Fibroblast of lung (primary cell): ENCODE data around the gene SLC37A1. TPM values are rescaled to one million over a fixed set of nuclear protein-coding genes. Genes with fewer than 3 reads are reported as not detected.

Source experiments
- DNase-seq, 2 donors: peaks; one replicate each; pipeline versions ENCODE4 v3.0.0 to v3.0.0-alpha.2; 2010; ENCODE audit warnings: low read depth in 2 of 2
- H2AFZ ChIP-seq: 2 replicates; pipeline ENCODE4 v1.5.1; 2012; ENCODE audit warnings: low read length, control low read depth, inconsistent platforms
- H3K27ac ChIP-seq: 2 replicates; pipeline ENCODE4 v1.5.1; 2011; ENCODE audit warnings: low read length, control low read depth; ENCODE audit not compliant: insufficient read depth
- H3K27me3 ChIP-seq: 2 replicates; pipeline ENCODE4 v1.5.1; 2011; ENCODE audit warnings: mild to moderate bottlenecking, low read length; ENCODE audit not compliant: control insufficient read depth, insufficient read depth
- H3K36me3 ChIP-seq: 2 replicates; pipeline ENCODE4 v1.5.1; 2011; ENCODE audit warnings: low read length; ENCODE audit not compliant: control insufficient read depth, insufficient read depth
- H3K4me1 ChIP-seq: 2 replicates; pipeline ENCODE4 v1.5.1; 2011; ENCODE audit warnings: low read length; ENCODE audit not compliant: control insufficient read depth, insufficient read depth; ENCODE audit errors: extremely low read depth
- H3K4me2 ChIP-seq: 2 replicates; pipeline ENCODE4 v1.5.1; 2011; ENCODE audit warnings: low read length, control low read depth; ENCODE audit not compliant: insufficient read depth; ENCODE audit errors: extremely low read depth
- H3K4me3 ChIP-seq, 4 experiments: fragments of 200-600 bp in 1 of 4; sonication (generic) in 1 of 4; replicated peaks in 1 of 4; 2 replicates each; pipeline ENCODE4 v1.5.1; 2011 to 2016; ENCODE audit warnings: low read length in 4 of 4, low read depth in 3 of 4, mild to moderate bottlenecking in 3 of 4, control low read depth in 2 of 4, inconsistent platforms in 1 of 4, mixed read lengths in 1 of 4; ENCODE audit not compliant: insufficient read depth in 1 of 4; ENCODE audit errors: control extremely low read depth in 1 of 4
- H3K79me2 ChIP-seq: 2 replicates; pipeline ENCODE4 v1.5.1; 2012; ENCODE audit warnings: mild to moderate bottlenecking, low read length, inconsistent platforms; ENCODE audit not compliant: control insufficient read depth, insufficient read depth
- H3K9ac ChIP-seq: 2 replicates; pipeline ENCODE4 v1.5.1; 2011; ENCODE audit warnings: mild to moderate bottlenecking, low read length, control low read depth; ENCODE audit not compliant: insufficient read depth
- H3K9me3 ChIP-seq: 2 replicates; pipeline ENCODE4 v1.5.1; 2012; ENCODE audit warnings: low read depth, low read length; ENCODE audit not compliant: control insufficient read depth, insufficient read depth
- H4K20me1 ChIP-seq: 2 replicates; pipeline ENCODE4 v1.5.1; 2011; ENCODE audit warnings: low read length; ENCODE audit not compliant: control insufficient read depth, insufficient read depth; ENCODE audit errors: extremely low read depth
- CTCF ChIP-seq, 2 donors: IDR thresholded peaks in 1 of 2; conservative IDR thresholded peaks in 1 of 2; 1 replicate in 1 of 2; 2 replicates in 1 of 2; pipeline ENCODE4 v1.5.1; 2011 to 2012; ENCODE audit warnings: low read length in 2 of 2, control low read depth in 1 of 2, inconsistent platforms in 1 of 2, low read depth in 1 of 2, mild to moderate bottlenecking in 1 of 2
- EZH2 ChIP-seq: IDR thresholded peaks from 2 replicates; pipeline ENCODE4 v1.5.1; 2012; ENCODE audit warnings: low read length, control low read depth, mild to moderate bottlenecking; ENCODE audit errors: missing control alignments
- polyA plus RNA-seq, 2 donors: library from polyadenylated mRNA; depleted of rRNA in 1 of 2; stranded (reverse) in 1 of 2; unstranded in 1 of 2; fragments of >200 nt; gene quantifications; 2 replicates each; pipeline ENCODE4 v1.2.1, GENCODE V29; 2011 to 2012; ENCODE audit warnings: missing spikeins in 1 of 2
- total RNA-seq: library from RNA; depleted of rRNA; stranded (reverse); fragments of >200 nt; gene quantifications from 2 replicates; pipeline ENCODE4 v1.2.1, GENCODE V29; 2014

The SLC37A1 gene
- total and polyA plus RNA-seq, 2 donors (not counting 1 experiment from before 2014, with no cell fraction given) = 0.42 to 6.4 TPM

GRCh38 chr21:42599962-42600361 is 86.3 kb downstream of the SLC37A1 start:
- no peak overlapping the region for H3K4me2 ChIP-seq
- H3K4me1 ChIP-seq = no peaks in the 10 kb centered on the region
- no peak overlapping the region for H3K27ac ChIP-seq
- H3K27me3 ChIP-seq = no peaks in the 10 kb centered on the region
- H4K20me1 ChIP-seq = no peaks in the 10 kb centered on the region
- no peaks in the 10 kb centered on the region for H3K9me3 ChIP-seq
- TF ChIP-seq CTCF (conservative IDR thresholded peaks at IDR 0.05 in 1 of 2, IDR thresholded peaks at IDR 0.05 in 1 of 2; ENCODE audit: low read depth in 1 of 2, low read length in 2 of 2) = no peak
- H3K4me3 ChIP-seq = no peak overlapping the region
- H2AFZ ChIP-seq = no peak overlapping the region
- DNase-seq = no peak
- no peaks in the 10 kb centered on the region for H3K36me3 ChIP-seq
- no peak overlapping the region for H3K9ac ChIP-seq
- H3K79me2 ChIP-seq = no peaks in the 10 kb centered on the region

GRCh38 chr21:42601656-42602055 is 88.0 kb downstream of the SLC37A1 start:
- no peaks in the 10 kb centered on the region for H3K79me2 ChIP-seq
- H3K27ac ChIP-seq = no peak overlapping the region
- no peak overlapping the region for H3K9ac ChIP-seq
- H4K20me1 ChIP-seq = no peaks in the 10 kb centered on the region
- no peak overlapping the region for H3K4me3 ChIP-seq
- no peak overlapping the region for H2AFZ ChIP-seq
- H3K27me3 ChIP-seq = no peaks in the 10 kb centered on the region
- DNase-seq = no peak
- no peaks in the 10 kb centered on the region for H3K9me3 ChIP-seq
- H3K4me1 ChIP-seq = no peaks in the 10 kb centered on the region
- no peak overlapping the region for H3K4me2 ChIP-seq
- no peak for TF ChIP-seq EZH2
- TF ChIP-seq CTCF (conservative IDR thresholded peaks at IDR 0.05 in 1 of 2, IDR thresholded peaks at IDR 0.05 in 1 of 2; ENCODE audit: low read depth in 1 of 2, low read length in 2 of 2) = no peak
- no peaks in the 10 kb centered on the region for H3K36me3 ChIP-seq

DNA sequence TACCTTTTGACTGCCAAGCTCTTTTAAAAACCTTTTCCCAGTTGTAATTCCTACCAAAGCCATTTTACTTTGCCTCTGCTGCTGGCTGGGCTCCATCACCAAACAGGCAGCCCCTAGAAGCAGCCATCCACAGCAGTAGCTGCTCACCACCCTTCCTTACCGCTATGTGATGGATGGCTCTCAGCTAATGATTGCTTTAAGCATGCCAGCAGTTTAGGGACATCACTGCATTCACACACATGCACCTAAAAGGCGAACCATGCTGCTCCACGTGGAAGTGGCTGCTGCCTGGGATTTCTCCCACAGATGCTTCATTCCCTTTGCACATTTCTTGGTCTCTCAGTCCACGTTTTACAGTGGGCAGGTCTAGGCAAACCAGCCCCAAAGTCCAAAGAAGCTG is 93.5 kb downstream of the SLC37A1 start:
- Histone ChIP-seq H3K79me2 (no peaks in the 10 kb centered on the region), H3K4me3 (no peak overlapping the region), H3K9me3 (no peaks in the 10 kb centered on the region), H3K4me2 (no peak overlapping the region), H4K20me1 (no peaks in the 10 kb centered on the region), H3K27me3 (no peaks in the 10 kb centered on the region), H2AFZ (no peak overlapping the region), H3K9ac (no peak overlapping the region), H3K27ac (no peak overlapping the region), H3K36me3 (no peaks in the 10 kb centered on the region), H3K4me1 (no peaks in the 10 kb centered on the region)
- TF ChIP-seq EZH2 = no peak
- TF ChIP-seq CTCF (conservative IDR thresholded peaks at IDR 0.05 in 1 of 2, IDR thresholded peaks at IDR 0.05 in 1 of 2; ENCODE audit: low read depth in 1 of 2, low read length in 2 of 2) = no peak
- no peak for DNase-seq
